GM08714 (cell line): Measurements from ENCODE around the gene CEACAM16.

Experiments
- H3K4me3 ChIP-seq: fragments of 200-500 bp; sonication (Bioruptor generic); 2 replicates; pipeline ENCODE4 v1.5.1; 2014; ENCODE audit warnings: mild to moderate bottlenecking, low read length, inconsistent platforms
- ZNF274 ChIP-seq: IDR thresholded peaks from 2 replicates; pipeline ENCODE4 v1.6.1; 2012; ENCODE audit warnings: mild to moderate bottlenecking, low read depth, low read length

CEACAM16 gene

GRCh38 chr19:44722131-44723121 lies 23.5 kb downstream of the CEACAM16 start:
- H3K4me3 ChIP-seq = no peak overlapping the region
- TF ChIP-seq ZNF274 = no peak

GRCh38 chr19:44723299-44723951 lies 24.5 kb downstream of the CEACAM16 start:
- TF ChIP-seq ZNF274 = no peak
- H3K4me3 ChIP-seq = no peak overlapping the region

- TF ChIP-seq ZNF274 = no peak
- no peak overlapping the region for H3K4me3 ChIP-seq
These were observed 25.0 kb downstream of the CEACAM16 start for GRCh38 chr19:44723952-44724319.

GRCh38 chr19:44725251-44725650 lies 26.3 kb downstream of the CEACAM16 start:
- no peak overlapping the region for H3K4me3 ChIP-seq
- TF ChIP-seq ZNF274 = no peak

DNA sequence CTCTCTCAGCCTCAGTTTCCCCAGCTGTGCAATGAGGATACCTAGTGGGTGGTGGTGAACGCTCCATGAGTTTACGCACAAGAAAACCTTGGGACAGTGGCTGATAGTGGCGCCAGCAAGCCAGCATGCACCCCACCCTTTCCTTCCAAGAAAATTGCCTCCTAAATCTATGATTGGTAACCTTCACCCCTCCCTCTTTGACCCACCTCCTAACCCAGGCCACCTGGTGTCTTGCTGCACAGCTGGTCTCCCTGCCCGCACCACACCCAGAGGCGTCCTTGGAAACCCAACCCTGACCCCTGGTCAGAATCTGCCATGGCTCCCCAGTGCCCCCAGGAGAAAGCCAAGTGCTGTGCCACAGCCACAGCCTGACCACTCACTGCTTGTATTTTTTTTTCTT lies 26.7 kb downstream of the CEACAM16 start:
- no peak overlapping the region for H3K4me3 ChIP-seq
- TF ChIP-seq ZNF274 = no peak

- TF ChIP-seq ZNF274 = no peak
These were observed 27.5 kb downstream of the CEACAM16 start for GRCh38 chr19:44726465-44726864.

DNA sequence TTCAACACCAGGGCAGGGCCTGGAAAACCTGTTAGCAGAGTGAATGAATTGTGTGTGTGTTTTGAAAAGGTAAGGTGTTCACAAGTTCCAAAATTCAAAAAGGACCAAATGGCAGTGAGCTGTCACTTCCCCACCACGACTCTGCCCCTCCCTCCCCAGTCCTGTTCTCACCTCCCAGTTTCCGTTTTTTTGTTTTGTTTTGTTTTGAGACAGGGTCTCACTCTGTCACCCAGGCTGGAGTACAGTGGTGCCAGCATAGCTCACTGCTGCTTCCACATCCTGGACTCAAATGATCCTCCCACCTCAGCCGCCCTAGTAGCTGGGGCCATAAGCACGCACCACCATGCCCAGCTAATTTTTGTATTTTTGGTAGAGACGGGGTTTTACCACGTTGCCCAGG lies 29.2 kb downstream of the CEACAM16 start:
- no peak overlapping the region for H3K4me3 ChIP-seq
- TF ChIP-seq ZNF274 = no peak

More at GRCh38 chr19:44726465-44726864, 27.5 kb downstream of the CEACAM16 start:
- no peak overlapping the region for H3K4me3 ChIP-seq

DNA sequence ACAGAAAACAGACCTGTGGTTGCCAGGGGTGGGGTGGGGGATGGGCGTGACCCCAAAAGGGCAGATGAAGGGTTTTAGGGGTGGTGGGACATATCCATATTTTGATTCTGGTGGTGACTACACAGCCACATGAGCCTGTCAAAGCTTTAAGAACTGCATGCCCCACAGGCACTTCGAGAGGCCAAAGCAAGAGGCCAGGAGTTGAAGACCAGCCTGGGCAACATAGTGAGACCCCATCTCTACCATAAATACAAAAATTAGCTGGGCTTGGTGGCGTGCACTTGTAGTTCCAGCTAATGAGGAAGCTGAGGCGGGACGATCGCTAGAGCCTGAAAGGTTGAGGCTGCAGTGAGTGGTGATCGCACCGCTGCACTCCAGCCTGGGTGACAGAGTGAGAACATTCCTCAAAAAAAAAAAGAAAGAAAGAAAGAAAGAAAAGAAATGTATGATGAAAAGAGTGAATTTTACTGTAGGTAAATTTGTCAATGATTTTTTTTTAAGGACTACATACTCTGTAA lies 30.6 kb downstream of the CEACAM16 start:
- no peak for TF ChIP-seq ZNF274
- no peak overlapping the region for H3K4me3 ChIP-seq

DNA sequence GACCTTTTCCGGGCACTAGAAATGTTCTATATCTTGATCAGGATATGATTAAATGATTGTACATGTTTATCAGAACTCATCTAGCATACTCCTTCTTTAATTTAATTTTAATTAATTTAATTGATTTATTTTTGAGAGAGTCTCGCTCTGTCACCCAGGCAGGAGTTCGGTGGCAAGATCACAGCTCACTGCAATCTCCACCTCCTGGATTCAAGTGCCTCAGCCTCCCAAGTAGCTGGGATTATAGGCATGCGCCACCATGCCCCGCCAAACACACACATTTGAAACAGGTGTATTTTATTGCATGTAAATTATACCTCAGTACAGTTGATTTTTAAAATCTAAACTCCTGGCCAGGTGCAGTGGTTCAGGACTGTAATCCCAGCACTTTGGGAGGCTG lies 32.1 kb downstream of the CEACAM16 start:
- no peak for TF ChIP-seq ZNF274
- no peak overlapping the region for H3K4me3 ChIP-seq

GRCh38 chr19:44731622-44732021 lies 32.7 kb downstream of the CEACAM16 start:
- no peak for TF ChIP-seq ZNF274
- H3K4me3 ChIP-seq = no peak overlapping the region

DNA sequence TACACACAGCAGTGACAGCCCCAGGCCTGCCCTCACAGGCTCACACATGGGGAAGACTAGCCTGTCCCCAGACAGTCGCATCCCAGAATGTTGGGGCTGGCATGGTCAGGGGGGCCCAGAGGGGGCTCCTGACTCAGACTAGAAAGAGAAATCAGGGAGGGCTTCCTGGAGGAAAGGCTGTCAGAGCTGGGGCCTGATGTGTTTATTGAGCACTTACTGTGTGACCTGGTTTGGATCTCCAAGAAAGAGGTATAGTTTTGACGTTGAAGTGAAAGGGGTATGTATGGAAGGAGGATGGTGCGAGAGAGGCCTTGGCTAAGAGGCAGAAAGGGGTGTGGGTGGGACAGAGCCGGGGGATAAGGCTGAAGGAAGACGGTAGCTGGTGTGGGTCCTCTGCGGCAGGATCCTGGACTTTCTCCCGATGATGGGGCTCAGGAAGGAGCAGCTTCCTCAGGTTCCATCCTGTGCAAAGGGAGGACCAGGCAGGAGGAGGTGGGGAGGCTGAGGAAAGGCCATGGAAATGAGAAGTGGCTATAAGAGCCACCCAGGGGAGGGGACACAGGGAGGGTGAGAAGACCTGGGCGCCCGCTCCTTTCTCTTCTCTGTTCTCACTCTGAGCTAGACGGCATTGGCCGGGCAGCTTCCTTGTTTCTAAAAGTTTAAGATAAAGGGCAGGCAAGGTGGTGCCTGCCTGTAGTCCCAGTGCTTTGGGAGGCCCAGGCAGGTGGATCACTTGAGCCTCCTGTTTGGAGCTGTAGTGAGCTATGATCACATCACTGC lies 33.5 kb downstream of the CEACAM16 start:
- no peak for TF ChIP-seq ZNF274

DNA sequence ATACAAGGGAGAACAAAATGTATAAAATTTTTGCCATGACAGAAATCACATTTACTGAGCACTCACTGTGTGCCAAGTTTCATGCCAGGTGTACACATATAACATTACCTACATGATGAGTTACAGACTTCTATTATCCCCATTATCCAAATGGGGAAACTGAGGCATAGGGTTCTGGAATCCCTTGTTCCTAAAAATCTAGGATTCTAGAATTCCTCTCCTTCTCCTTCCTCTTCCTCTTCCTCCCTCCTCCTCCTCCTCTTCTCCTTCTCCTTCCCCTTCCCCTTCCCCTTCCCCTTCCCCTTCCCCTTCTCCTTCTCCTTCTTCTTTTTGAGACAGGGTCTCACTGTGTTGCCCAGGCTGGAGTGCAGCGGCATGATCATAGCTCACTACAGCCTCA lies 35.4 kb downstream of the CEACAM16 start:
- TF ChIP-seq ZNF274 = no peak
- no peak overlapping the region for H3K4me3 ChIP-seq

More for the DNA sequence above, 33.5 kb downstream of the CEACAM16 start:
- H3K4me3 ChIP-seq = no peak overlapping the region

- TF ChIP-seq ZNF274 = no peak
- no peak overlapping the region for H3K4me3 ChIP-seq
These were observed 36.1 kb downstream of the CEACAM16 start for GRCh38 chr19:44735011-44735410.
